Skeletal muscle satellite cell (primary cell): Measurements from ENCODE around the gene DYTN.
"Not testable (repeated sequence)": the region's sequence is repeated elsewhere in the genome, so short reads cannot be mapped to it uniquely, and the experiment has no call there.

Experiments
- H3K27me3 ChIP-seq: 2 replicates; pipeline ENCODE4 v1.7.0; 2013; ENCODE audit warnings: low read length; ENCODE audit not compliant: control insufficient read depth, insufficient read depth
- H3K36me3 ChIP-seq: 2 replicates; pipeline ENCODE4 v1.7.0; 2013; ENCODE audit warnings: mild to moderate bottlenecking, control low read depth, low read length; ENCODE audit not compliant: insufficient read depth
- H3K4me1 ChIP-seq: 2 replicates; pipeline ENCODE4 v1.7.0; 2013; ENCODE audit warnings: low read length; ENCODE audit not compliant: control insufficient read depth, insufficient read depth
- H3K4me2 ChIP-seq: 2 replicates; pipeline ENCODE4 v1.7.0; 2013; ENCODE audit warnings: mild to moderate bottlenecking, low read length
- H3K4me3 ChIP-seq: 2 replicates; pipeline ENCODE4 v1.7.0; 2013; ENCODE audit warnings: low read length
- H3K9ac ChIP-seq: 2 replicates; pipeline ENCODE4 v1.7.0; 2013; ENCODE audit warnings: mild to moderate bottlenecking, low read depth, low read length, moderate library complexity
- H3K9me3 ChIP-seq: replicated peaks from 2 replicates; pipeline ENCODE4 v1.7.0; 2013; ENCODE audit warnings: mild to moderate bottlenecking, control low read depth, low read length

DYTN gene

DNA sequence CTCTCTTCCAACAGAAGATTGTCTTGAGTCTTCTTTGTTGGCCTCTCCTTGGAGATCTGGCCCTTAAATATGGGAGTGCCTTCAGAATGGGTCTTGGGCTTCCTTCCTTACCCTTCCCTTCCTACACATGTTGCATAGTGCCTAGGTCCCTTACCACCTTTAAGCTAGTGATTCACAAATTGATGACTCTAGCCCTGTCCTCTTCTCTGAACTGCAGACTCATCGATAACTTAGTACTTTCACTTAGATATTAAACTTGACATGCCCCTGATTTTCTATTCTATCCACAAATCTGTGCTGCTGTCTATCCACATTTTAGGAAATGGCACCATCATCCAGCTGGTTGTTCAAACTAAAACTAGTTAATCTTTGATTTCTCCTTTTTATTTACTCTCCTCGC is 9.1 kb upstream of the DYTN start:
- Histone ChIP-seq H3K9ac (no peak overlapping the region), H3K36me3 (no peaks in the 10 kb centered on the region), H3K4me2 (no peak overlapping the region), H3K27me3 (peaks cover under 1% of the 10 kb centered on the region), H3K4me3 (no peak overlapping the region), H3K4me1 (no peaks in the 10 kb centered on the region), H3K9me3 (no peaks in the 10 kb centered on the region)

DNA sequence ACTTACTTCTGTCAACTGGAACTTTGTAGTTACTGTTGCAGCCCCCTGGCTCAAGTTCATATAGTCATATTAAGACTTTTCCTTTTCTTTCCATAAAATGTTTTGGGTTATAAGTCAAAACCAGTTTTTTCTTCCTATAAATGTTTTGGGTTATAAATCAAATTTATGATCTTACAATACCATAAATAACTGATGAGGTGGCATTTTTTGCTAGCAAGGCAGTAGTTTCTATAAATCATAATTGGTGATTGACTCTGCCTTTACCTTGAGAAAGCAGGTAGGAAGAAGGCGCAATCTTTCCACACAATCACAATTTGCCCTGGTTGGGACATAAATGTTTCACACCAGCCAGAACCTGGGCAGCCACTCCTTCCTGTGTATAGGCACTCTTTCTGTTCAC is 5.1 kb upstream of the DYTN start:
- H3K9ac ChIP-seq: no peak overlapping the region
- no peaks in the 10 kb centered on the region for H3K36me3 ChIP-seq
- no peak overlapping the region for H3K4me3 ChIP-seq
- H3K4me2 ChIP-seq: no peak overlapping the region
- H3K4me1 ChIP-seq: no peaks in the 10 kb centered on the region
- H3K9me3 ChIP-seq: no peaks in the 10 kb centered on the region
- H3K27me3 ChIP-seq: peaks cover 6% of the 10 kb centered on the region

- no peak overlapping the region for H3K9ac ChIP-seq
- H3K4me1 ChIP-seq: no peaks in the 10 kb centered on the region
- no peaks in the 10 kb centered on the region for H3K9me3 ChIP-seq
- peaks cover 12% of the 10 kb centered on the region for H3K27me3 ChIP-seq
- H3K4me3 ChIP-seq: no peak overlapping the region
- no peaks in the 10 kb centered on the region for H3K36me3 ChIP-seq
- no peak overlapping the region for H3K4me2 ChIP-seq
Observed at GRCh38 chr2:206721256-206721920, 3.2 kb upstream of the DYTN start.

DNA sequence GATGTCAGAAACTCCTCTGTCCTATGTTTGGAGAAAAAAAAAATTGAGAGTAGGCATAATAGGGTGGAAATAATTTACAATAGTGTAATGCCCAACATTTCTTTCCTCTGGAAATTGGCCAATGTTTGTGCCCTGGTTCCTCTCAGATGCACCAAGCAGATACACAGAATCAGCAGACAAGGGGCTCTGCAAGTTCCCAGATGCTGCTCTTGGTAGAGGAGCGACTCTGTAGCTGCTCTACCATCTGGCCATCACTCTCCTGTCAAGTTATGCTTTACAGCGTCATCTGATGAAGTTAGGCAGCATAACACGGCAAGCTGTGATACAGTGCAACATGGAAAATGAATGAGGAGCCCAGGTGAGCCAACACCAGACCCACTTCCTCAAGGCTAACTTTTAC is 1.6 kb downstream of the DYTN start:
- H3K4me1 ChIP-seq: no peaks in the 10 kb centered on the region
- no peak overlapping the region for H3K4me2 ChIP-seq
- H3K4me3 ChIP-seq: no peak overlapping the region
- no peaks in the 10 kb centered on the region for H3K36me3 ChIP-seq
- H3K9me3 ChIP-seq: no peaks in the 10 kb centered on the region
- peaks cover 22% of the 10 kb centered on the region for H3K27me3 ChIP-seq
- H3K9ac ChIP-seq: no peak overlapping the region

- not testable (repeated sequence) for H3K4me3 ChIP-seq, H3K9me3 ChIP-seq, H3K9ac ChIP-seq, H3K4me1 ChIP-seq, H3K4me2 ChIP-seq, H3K36me3 ChIP-seq
- peaks cover 23% of the 10 kb centered on the region for H3K27me3 ChIP-seq
Observed at GRCh38 chr2:206715183-206715582, 3.0 kb downstream of the DYTN start.

GRCh38 chr2:206713746-206714145 is 4.5 kb downstream of the DYTN start:
- Histone ChIP-seq H3K4me1 (no peaks in the 10 kb centered on the region), H3K9me3 (no peaks in the 10 kb centered on the region), H3K4me3 (no peak overlapping the region), H3K27me3 (peaks cover 25% of the 10 kb centered on the region), H3K36me3 (no peaks in the 10 kb centered on the region), H3K9ac (no peak overlapping the region), H3K4me2 (no peak overlapping the region)

- Histone ChIP-seq H3K4me1 (no peaks in the 10 kb centered on the region), H3K4me2 (no peak overlapping the region), H3K27me3 (peaks cover 29% of the 10 kb centered on the region), H3K36me3 (no peaks in the 10 kb centered on the region), H3K4me3 (no peak overlapping the region), H3K9me3 (no peaks in the 10 kb centered on the region), H3K9ac (no peak overlapping the region)
Observed at GRCh38 chr2:206708286-206708685, 9.9 kb downstream of the DYTN start.

DNA sequence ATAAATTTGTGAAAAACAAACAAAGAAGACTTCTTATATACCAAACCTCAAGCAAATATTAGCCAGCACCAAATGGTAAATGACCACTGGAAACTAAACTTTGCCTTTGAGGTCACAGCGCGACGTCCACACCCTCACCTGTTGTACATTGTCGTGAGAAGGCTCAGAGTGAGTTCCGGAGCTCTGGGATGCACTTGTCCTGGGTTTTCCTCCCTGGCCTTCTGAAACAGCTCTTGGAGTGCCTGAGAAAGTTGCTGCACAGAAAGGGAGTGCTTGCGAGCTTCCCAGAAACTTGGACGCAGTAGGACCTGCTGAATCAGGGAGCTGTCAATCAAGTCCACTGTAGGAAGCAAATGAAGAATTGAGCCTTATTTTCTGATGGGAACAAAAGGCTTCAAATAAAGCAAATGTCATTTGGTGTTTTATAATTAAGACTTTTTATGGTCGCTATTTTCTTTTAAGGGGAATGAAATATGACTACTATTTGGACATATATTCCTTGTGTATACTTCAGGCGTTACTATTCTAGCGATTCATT is 11.0 kb downstream of the DYTN start:
- no peaks in the 10 kb centered on the region for H3K4me1 ChIP-seq
- no peaks in the 10 kb centered on the region for H3K36me3 ChIP-seq
- H3K4me2 ChIP-seq: no peak overlapping the region
- no peak overlapping the region for H3K4me3 ChIP-seq
- peaks cover 31% of the 10 kb centered on the region for H3K27me3 ChIP-seq
- H3K9ac ChIP-seq: no peak overlapping the region
- no peaks in the 10 kb centered on the region for H3K9me3 ChIP-seq

- no peak overlapping the region for H3K4me2 ChIP-seq
- peaks cover 27% of the 10 kb centered on the region for H3K27me3 ChIP-seq
- no peaks in the 10 kb centered on the region for H3K36me3 ChIP-seq
- H3K4me1 ChIP-seq: no peaks in the 10 kb centered on the region
- no peak overlapping the region for H3K4me3 ChIP-seq
- no peak overlapping the region for H3K9ac ChIP-seq
- no peaks in the 10 kb centered on the region for H3K9me3 ChIP-seq
Observed at GRCh38 chr2:206701952-206702605, 16.1 kb downstream of the DYTN start.

- Histone ChIP-seq H3K36me3 (no peaks in the 10 kb centered on the region), H3K9me3 (no peaks in the 10 kb centered on the region), H3K4me2 (peak overlapping the region; percentile 35), H3K9ac (no peak overlapping the region), H3K4me3 (no peak overlapping the region), H3K4me1 (no peaks in the 10 kb centered on the region), H3K27me3 (peaks cover 20% of the 10 kb centered on the region)
Observed at GRCh38 chr2:206700156-206700555, 18.0 kb downstream of the DYTN start.

- Histone ChIP-seq H3K27me3 (peaks cover 20% of the 10 kb centered on the region), H3K4me3 (no peak overlapping the region), H3K4me2 (no peak overlapping the region), H3K9me3 (no peaks in the 10 kb centered on the region), H3K4me1 (no peaks in the 10 kb centered on the region), H3K36me3 (no peaks in the 10 kb centered on the region), H3K9ac (no peak overlapping the region)
Observed at GRCh38 chr2:206698811-206699210, 19.4 kb downstream of the DYTN start.

- Histone ChIP-seq H3K9me3 (no peaks in the 10 kb centered on the region), H3K4me2 (no peak overlapping the region), H3K4me3 (no peak overlapping the region), H3K36me3 (no peaks in the 10 kb centered on the region), H3K27me3 (peaks cover 13% of the 10 kb centered on the region), H3K4me1 (no peaks in the 10 kb centered on the region), H3K9ac (no peak overlapping the region)
Observed at GRCh38 chr2:206696910-206697309, 21.3 kb downstream of the DYTN start.
